ENCODE measurements around the gene CSNK1D. TPM values are rescaled to one million over a fixed set of nuclear protein-coding genes. Genes with fewer than 3 reads are reported as not detected.

CSNK1D gene
- total RNA-seq, 6 experiments from 2014 or later = 116 to 128 (median 118) TPM

- peaks cover 6% of the 10 kb centered on the region for H3K36me3 Mint-ChIP-seq (ENCODE audit: low read depth)
- no peak for TF ChIP-seq CTCF (IDR thresholded peaks at IDR 0.05)
Measured at GRCh38 chr17:82224666-82225065, 48.8 kb downstream of the CSNK1D start.

GRCh38 chr17:82223517-82223916 lies 50.0 kb downstream of the CSNK1D start:
- no peaks in the 10 kb centered on the region; the same call in none of the 2 replicates for H3K27me3 Mint-ChIP-seq (ENCODE audit: insufficient read depth)
- no peak overlapping the region for H3K4me3 Mint-ChIP-seq
- no peaks in the 10 kb centered on the region for H3K9me3 Mint-ChIP-seq
- H3K36me3 Mint-ChIP-seq (ENCODE audit: low read depth) = peaks cover 5% of the 10 kb centered on the region; the same call in 1 of the 2 replicates
- TF ChIP-seq CTCF (IDR thresholded peaks at IDR 0.05) = no peak
- peaks cover 11% of the 10 kb centered on the region for H3K4me1 Mint-ChIP-seq (ENCODE audit: low read depth)
- DNase-seq = no peak
- no peak overlapping the region for H3K27ac Mint-ChIP-seq

More at GRCh38 chr17:82224666-82225065, 48.8 kb downstream of the CSNK1D start:
- H3K27ac Mint-ChIP-seq = no peak overlapping the region
- no peaks in the 10 kb centered on the region; the same call in none of the 2 replicates for H3K27me3 Mint-ChIP-seq (ENCODE audit: insufficient read depth)
- DNase-seq = no peak
- no peak overlapping the region for H3K4me3 Mint-ChIP-seq
- H3K9me3 Mint-ChIP-seq = no peaks in the 10 kb centered on the region
- H3K4me1 Mint-ChIP-seq (ENCODE audit: low read depth) = 0 out of 2 replicates have a peak, but pooled peaks cover 6% of the 10 kb centered on the region

GRCh38 chr17:82222816-82223215 lies 50.7 kb downstream of the CSNK1D start:
- Mint-ChIP-seq H3K9me3 (no peaks in the 10 kb centered on the region), H3K36me3 (ENCODE audit: low read depth) (peaks cover 5% of the 10 kb centered on the region; the same call in 1 of the 2 replicates), H3K4me1 (ENCODE audit: low read depth) (peaks cover 17% of the 10 kb centered on the region), H3K27me3 (ENCODE audit: insufficient read depth) (no peaks in the 10 kb centered on the region; the same call in none of the 2 replicates), H3K4me3 (no peak overlapping the region), H3K27ac (no peak overlapping the region)
- no peak for TF ChIP-seq CTCF (IDR thresholded peaks at IDR 0.05)
- DNase-seq = no peak

GRCh38 chr17:82221341-82221902 lies 52.1 kb downstream of the CSNK1D start:
- no peak for TF ChIP-seq CTCF (IDR thresholded peaks at IDR 0.05)
- Mint-ChIP-seq H3K27me3 (ENCODE audit: insufficient read depth) (peaks cover 3% of the 10 kb centered on the region), H3K9me3 (no peaks in the 10 kb centered on the region), H3K4me1 (ENCODE audit: low read depth) (peaks cover 31% of the 10 kb centered on the region), H3K36me3 (ENCODE audit: low read depth) (peaks cover 5% of the 10 kb centered on the region; the same call in 1 of the 2 replicates), H3K27ac (no peak overlapping the region), H3K4me3 (no peak overlapping the region)
- DNase-seq = no peak

- H3K4me1 Mint-ChIP-seq (ENCODE audit: low read depth) = peaks cover 38% of the 10 kb centered on the region
- no peak overlapping the region for H3K4me3 Mint-ChIP-seq
- no peak for TF ChIP-seq CTCF (IDR thresholded peaks at IDR 0.05)
- H3K27me3 Mint-ChIP-seq (ENCODE audit: insufficient read depth) = peaks cover 7% of the 10 kb centered on the region
- DNase-seq = no peak
- no peak overlapping the region for H3K27ac Mint-ChIP-seq
- peaks cover 5% of the 10 kb centered on the region; the same call in 1 of the 2 replicates for H3K36me3 Mint-ChIP-seq (ENCODE audit: low read depth)
- H3K9me3 Mint-ChIP-seq = no peaks in the 10 kb centered on the region
Measured at GRCh38 chr17:82219753-82220709, 53.5 kb downstream of the CSNK1D start.

Measured in HFFc6 (cell line).